ENCODE data around the gene SETD1B. TPM values are rescaled to one million over a fixed set of nuclear protein-coding genes. Genes with fewer than 3 reads are reported as not detected.

The SETD1B gene
- total RNA-seq, 3 donors from 2014 or later: 4.2 to 7.9 (median 6.1) TPM

DNA sequence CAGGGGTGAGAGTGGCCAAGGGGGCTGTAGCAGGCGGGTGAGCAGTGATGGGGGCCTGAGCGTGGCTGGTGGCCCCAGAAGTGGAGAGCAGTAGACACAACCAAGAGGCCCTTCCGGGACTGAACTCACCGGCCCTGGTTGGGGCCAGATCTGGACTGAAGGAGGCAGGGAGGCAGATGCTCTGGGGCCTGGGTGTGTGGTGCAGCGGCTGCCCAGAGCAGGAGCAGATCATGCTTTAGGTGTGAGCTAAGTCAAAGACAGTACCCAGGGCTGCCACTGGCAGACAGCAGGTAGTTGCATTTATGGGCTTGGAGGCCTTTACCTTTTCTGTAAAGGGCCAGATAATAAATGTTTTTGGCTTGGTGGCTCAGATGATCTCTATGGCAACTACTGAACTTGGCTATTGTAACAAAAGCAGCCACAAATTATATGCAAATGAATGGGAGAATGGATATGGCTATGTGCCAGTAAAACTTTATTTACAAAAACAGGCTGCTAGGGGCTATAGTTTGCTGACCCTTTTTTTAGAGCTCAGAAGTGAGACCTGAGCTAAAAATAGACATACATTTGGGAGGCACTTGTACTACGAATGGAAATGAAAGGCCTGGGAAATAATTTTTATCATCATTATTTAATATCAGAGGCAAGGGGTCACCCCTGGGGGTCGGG lies 25.6 kb downstream of the SETD1B start:
- intact Hi-C loops (cut with DNase I; ENCODE audit: low total_unique reads): loop anchor here (10.0 kb wide), 1 partner anchor 305 kb away; no protein-coding TSS in a partner anchor
- DNase-seq (ENCODE audit: low spot score in 2 of 2): no peak
- Histone ChIP-seq H3K36me3 (peaks cover 22% of the 10 kb centered on the region), H3K4me1 (no peaks in the 10 kb centered on the region), H3K27me3 (no peaks in the 10 kb centered on the region), H3K4me3 (no peak overlapping the region), H3K27ac (no peak overlapping the region), H3K9me3 (no peaks in the 10 kb centered on the region)
- TF ChIP-seq POLR2A (IDR thresholded peaks at IDR 0.05) (no peak), POLR2AphosphoS5 (IDR thresholded peaks at IDR 0.05) (no peak)
- TF ChIP-seq, protein P1, sequence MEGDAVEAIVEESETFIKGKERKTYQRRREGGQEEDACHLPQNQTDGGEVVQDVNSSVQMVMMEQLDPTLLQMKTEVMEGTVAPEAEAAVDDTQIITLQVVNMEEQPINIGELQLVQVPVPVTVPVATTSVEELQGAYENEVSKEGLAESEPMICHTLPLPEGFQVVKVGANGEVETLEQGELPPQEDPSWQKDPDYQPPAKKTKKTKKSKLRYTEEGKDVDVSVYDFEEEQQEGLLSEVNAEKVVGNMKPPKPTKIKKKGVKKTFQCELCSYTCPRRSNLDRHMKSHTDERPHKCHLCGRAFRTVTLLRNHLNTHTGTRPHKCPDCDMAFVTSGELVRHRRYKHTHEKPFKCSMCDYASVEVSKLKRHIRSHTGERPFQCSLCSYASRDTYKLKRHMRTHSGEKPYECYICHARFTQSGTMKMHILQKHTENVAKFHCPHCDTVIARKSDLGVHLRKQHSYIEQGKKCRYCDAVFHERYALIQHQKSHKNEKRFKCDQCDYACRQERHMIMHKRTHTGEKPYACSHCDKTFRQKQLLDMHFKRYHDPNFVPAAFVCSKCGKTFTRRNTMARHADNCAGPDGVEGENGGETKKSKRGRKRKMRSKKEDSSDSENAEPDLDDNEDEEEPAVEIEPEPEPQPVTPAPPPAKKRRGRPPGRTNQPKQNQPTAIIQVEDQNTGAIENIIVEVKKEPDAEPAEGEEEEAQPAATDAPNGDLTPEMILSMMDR (IDR thresholded peaks at IDR 0.05): no peak

DNA sequence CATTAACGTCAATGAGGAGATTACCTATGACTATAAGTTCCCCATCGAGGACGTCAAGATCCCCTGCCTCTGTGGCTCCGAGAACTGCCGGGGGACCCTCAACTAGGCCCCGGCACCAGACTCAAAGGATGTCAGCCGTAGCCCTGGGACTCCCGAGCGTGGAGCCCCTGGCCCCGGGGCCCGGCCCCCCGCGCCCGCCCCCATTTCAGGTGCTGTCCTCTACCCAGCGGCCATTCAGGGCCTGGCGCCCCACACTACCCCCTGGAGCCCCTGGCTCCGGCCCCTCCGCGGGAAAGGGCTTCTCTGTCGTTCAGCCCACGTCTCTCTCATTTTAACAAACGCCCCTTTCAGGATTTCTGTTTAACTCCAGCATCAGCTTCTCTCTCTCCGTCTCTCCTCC lies 26.3 kb downstream of the SETD1B start:
- H3K9me3 ChIP-seq: no peaks in the 10 kb centered on the region
- intact Hi-C loops (cut with DNase I; ENCODE audit: low total_unique reads): no loop called here
- no peak overlapping the region for H3K4me3 ChIP-seq
- H3K36me3 ChIP-seq: peaks cover 22% of the 10 kb centered on the region
- H3K27me3 ChIP-seq: no peaks in the 10 kb centered on the region
- DNase-seq (ENCODE audit: low spot score in 2 of 2): no peak
- no peaks in the 10 kb centered on the region for H3K4me1 ChIP-seq
- no peak overlapping the region for H3K27ac ChIP-seq
- no peak for TF ChIP-seq POLR2AphosphoS5 (IDR thresholded peaks at IDR 0.05)
- no peak for TF ChIP-seq POLR2A (IDR thresholded peaks at IDR 0.05)
- TF ChIP-seq, protein P1 (IDR thresholded peaks at IDR 0.05): no peak

DNA sequence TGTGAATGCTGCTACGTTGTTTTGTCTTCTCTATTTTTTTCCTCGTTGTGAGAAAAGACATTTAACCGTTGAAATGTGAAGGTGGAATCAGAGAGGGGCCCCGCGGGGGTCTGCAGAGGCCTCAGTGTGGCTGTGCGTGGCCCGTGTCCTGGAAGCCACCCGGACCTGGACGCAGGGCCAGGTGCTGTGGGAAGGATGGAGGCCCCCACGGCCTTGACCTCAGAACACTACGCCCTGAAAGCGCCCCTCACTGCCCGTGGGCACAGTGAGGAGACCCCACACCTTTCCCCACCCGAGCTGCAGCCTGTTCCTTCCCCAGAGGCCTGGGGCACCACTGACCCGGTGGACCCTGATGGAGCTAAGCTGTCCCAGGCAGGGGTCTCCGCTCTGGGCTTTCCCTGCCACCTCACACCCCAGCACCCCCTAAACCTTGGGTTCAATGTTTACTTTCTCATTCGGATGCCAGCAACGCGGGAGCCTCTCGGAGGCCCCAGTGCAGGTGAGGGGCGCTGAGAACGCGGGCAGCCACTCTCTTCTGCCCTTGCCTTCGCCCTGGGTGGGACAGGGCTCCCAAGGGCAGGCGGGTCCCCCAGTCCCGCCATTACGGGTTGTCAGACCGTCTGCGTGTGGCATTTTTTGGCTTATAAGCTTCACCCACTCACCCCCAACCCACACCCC lies 26.9 kb downstream of the SETD1B start:
- Histone ChIP-seq H3K27ac (no peak overlapping the region), H3K36me3 (peaks cover 22% of the 10 kb centered on the region)
- intact Hi-C loops (cut with DNase I; ENCODE audit: low total_unique reads): no loop called here

DNA sequence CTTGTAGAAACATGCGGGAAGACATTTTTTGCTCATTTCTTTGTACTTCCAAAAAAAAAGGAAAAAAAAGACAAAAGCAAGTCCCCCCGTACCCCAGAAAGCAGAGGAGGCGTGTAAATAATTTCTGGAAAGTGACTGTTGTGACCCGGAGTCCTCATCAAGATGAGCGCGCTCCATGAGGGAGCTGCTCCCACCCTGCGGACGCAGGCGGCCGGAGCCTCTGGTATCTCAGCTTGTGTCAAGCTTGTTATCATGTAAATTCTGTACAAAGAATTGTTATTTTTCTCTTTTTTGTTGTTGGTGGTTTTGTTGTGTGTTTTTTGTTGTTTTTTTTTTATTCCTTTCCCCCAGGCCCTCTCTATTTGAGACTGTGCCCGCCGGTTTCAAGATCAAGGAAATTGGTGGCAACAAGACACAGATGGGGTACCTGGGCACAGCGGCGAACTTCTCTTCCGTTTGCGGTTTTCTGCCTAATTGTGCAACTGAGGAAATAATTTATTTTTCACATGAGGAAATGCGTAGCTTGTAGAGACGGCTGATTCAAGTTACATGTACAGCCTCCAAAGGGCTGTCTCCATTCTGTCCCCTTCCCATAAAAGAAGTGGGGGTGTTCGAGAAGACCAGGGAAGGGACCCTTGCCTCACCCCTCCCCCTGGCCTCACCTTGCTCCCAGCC lies 27.9 kb downstream of the SETD1B start:
- intact Hi-C loops (cut with DNase I; ENCODE audit: low total_unique reads): no loop called here
- Histone ChIP-seq H3K27me3 (no peaks in the 10 kb centered on the region), H3K9me3 (no peaks in the 10 kb centered on the region), H3K36me3 (peaks cover 22% of the 10 kb centered on the region), H3K27ac (no peak overlapping the region), H3K4me3 (no peak overlapping the region), H3K4me1 (no peaks in the 10 kb centered on the region)
- TF ChIP-seq POLR2AphosphoS5 (IDR thresholded peaks at IDR 0.05) (no peak), POLR2A (IDR thresholded peaks at IDR 0.05) (no peak)
- TF ChIP-seq, protein P1 (IDR thresholded peaks at IDR 0.05): no peak
- DNase-seq (ENCODE audit: low spot score in 2 of 2): no peak

More for the DNA sequence above, 26.9 kb downstream of the SETD1B start:
- Histone ChIP-seq H3K4me3 (no peak overlapping the region), H3K27me3 (no peaks in the 10 kb centered on the region), H3K4me1 (no peaks in the 10 kb centered on the region), H3K9me3 (no peaks in the 10 kb centered on the region)
- TF ChIP-seq POLR2A (IDR thresholded peaks at IDR 0.05): no peak
- TF ChIP-seq, protein P1 (IDR thresholded peaks at IDR 0.05): no peak
- no peak for TF ChIP-seq POLR2AphosphoS5 (IDR thresholded peaks at IDR 0.05)
- no peak for DNase-seq (ENCODE audit: low spot score in 2 of 2)

DNA sequence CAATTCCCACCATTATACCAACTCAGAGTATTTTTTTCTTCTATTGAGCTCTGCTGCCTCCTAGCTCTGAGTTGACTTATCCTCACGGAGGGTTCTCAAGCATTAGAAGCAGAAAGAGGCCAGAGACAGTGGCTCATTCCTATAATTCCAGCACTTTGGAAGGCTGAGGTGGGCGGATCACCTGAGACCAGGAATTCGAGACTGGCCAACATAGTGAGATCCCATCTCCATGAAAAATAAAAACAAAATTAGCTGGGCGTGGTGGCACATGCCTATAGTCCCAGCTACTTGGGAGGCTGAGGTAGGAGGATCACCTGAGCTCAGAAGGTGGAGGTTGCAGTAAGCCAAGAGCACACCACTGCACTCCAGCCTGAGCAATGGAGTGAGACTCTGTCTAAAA lies 33.9 kb downstream of the SETD1B start:
- TF ChIP-seq, protein P1 (IDR thresholded peaks at IDR 0.05): no peak
- TF ChIP-seq POLR2AphosphoS5 (IDR thresholded peaks at IDR 0.05): no peak
- intact Hi-C loops (cut with DNase I; ENCODE audit: low total_unique reads): no loop called here
- Histone ChIP-seq H3K36me3 (no peaks in the 10 kb centered on the region), H3K4me3 (no peak overlapping the region), H3K27me3 (no peaks in the 10 kb centered on the region), H3K4me1 (no peaks in the 10 kb centered on the region), H3K27ac (no peak overlapping the region), H3K9me3 (no peaks in the 10 kb centered on the region)
- DNase-seq (ENCODE audit: low spot score in 2 of 2): no peak
